ENCODE data around the gene PICK1.

DNA sequence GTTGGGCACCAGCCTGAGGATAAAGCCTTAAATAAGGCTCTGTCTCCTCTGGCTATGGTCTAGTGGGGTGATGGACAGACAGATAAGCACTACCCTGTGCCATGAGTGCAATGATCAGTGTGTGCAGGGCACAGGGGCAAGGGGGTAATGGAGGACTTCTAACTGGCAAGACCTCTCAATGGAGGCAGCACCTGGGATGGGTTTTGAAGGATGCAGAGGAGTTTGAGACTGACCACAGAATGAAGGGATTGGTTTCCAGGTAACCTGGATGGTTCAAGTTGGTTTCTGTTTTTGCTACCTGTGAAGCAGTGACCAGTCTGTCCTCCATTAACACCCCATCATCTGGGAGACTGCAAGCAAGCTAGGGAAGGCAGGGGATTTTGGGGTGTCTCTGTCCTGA is 27.8 kb upstream of the PICK1 start:
- TF ChIP-seq POLR2A (IDR thresholded peaks at IDR 0.05) (no peak), CTCF (IDR thresholded peaks at IDR 0.05) (no peak)
